Measurements from ENCODE around the gene ZBTB42. TPM values are rescaled to one million over a fixed set of nuclear protein-coding genes. Genes with fewer than 3 reads are reported as not detected.

ZBTB42 gene
- total RNA-seq, 1 donor from 2014 or later = 6.9 TPM

DNA sequence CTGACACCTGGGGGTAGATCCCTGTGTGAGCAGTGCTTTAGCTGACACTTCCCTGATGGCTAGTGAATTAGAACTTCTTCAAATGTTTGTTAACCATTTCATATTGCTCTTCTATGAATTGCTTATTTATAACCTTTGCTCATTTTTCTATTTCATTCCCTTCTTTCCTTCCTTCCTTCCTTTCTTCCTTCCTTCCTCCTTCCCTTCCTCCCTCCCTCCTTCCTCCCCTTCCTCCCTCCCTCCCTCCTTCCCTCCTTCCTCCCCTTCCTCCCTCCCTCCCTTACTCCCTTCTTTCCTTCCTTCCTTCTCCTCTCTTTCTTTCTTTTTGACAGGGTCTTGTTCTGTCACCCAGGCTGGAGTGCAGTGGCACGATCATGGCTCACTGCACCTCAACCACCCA is 40.8 kb downstream of the ZBTB42 start:
- H3K9ac ChIP-seq (ENCODE audit: low read length) = no peak overlapping the region
- Mint-ChIP-seq H3K27ac (ENCODE audit: unreplicated experiment) (no peak overlapping the region), H3K4me1 (ENCODE audit: low read depth, unreplicated experiment) (peaks cover 3% of the 10 kb centered on the region), H3K4me3 (ENCODE audit: unreplicated experiment) (no peak overlapping the region), H3K27me3 (ENCODE audit: low read depth, unreplicated experiment) (peaks cover 49% of the 10 kb centered on the region), H3K9me3 (ENCODE audit: unreplicated experiment) (peaks cover 23% of the 10 kb centered on the region), H3K36me3 (ENCODE audit: low read depth, unreplicated experiment) (peaks cover 4% of the 10 kb centered on the region)
- H2AFZ ChIP-seq (ENCODE audit: low read depth, low read length) = no peak overlapping the region
- H3K4me1 ChIP-seq (ENCODE audit: insufficient read depth, low read length) = no peaks in the 10 kb centered on the region
- H3K4me2 ChIP-seq (ENCODE audit: low read length) = no peak overlapping the region
- no peak for FAIRE-seq
- peaks cover 40% of the 10 kb centered on the region for H3K27me3 ChIP-seq (ENCODE audit: insufficient read depth, low read length)
- no peaks in the 10 kb centered on the region for H4K20me1 ChIP-seq (ENCODE audit: insufficient read depth, low read length)
- H3K36me3 ChIP-seq (ENCODE audit: insufficient read depth, low read length) = no peaks in the 10 kb centered on the region
- DNase-seq (ENCODE audit: low read depth) = no peak
- TF ChIP-seq, protein P1, sequence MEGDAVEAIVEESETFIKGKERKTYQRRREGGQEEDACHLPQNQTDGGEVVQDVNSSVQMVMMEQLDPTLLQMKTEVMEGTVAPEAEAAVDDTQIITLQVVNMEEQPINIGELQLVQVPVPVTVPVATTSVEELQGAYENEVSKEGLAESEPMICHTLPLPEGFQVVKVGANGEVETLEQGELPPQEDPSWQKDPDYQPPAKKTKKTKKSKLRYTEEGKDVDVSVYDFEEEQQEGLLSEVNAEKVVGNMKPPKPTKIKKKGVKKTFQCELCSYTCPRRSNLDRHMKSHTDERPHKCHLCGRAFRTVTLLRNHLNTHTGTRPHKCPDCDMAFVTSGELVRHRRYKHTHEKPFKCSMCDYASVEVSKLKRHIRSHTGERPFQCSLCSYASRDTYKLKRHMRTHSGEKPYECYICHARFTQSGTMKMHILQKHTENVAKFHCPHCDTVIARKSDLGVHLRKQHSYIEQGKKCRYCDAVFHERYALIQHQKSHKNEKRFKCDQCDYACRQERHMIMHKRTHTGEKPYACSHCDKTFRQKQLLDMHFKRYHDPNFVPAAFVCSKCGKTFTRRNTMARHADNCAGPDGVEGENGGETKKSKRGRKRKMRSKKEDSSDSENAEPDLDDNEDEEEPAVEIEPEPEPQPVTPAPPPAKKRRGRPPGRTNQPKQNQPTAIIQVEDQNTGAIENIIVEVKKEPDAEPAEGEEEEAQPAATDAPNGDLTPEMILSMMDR (IDR thresholded peaks at IDR 0.05; ENCODE audit: insufficient read depth, low read depth, low read length) = no peak
- TF ChIP-seq EZH2 (IDR thresholded peaks at IDR 0.05; ENCODE audit: insufficient read depth, low read length) = no peak
- no peak overlapping the region for H3K27ac ChIP-seq (ENCODE audit: low read depth, low read length)
- H3K4me3 ChIP-seq (ENCODE audit: insufficient read depth, low read depth, low read length) = no peak overlapping the region
- H3K79me2 ChIP-seq (ENCODE audit: insufficient read depth, low read length) = no peaks in the 10 kb centered on the region
- no peaks in the 10 kb centered on the region for H3K9me3 ChIP-seq (ENCODE audit: insufficient read depth, low read depth, low read length)

DNA sequence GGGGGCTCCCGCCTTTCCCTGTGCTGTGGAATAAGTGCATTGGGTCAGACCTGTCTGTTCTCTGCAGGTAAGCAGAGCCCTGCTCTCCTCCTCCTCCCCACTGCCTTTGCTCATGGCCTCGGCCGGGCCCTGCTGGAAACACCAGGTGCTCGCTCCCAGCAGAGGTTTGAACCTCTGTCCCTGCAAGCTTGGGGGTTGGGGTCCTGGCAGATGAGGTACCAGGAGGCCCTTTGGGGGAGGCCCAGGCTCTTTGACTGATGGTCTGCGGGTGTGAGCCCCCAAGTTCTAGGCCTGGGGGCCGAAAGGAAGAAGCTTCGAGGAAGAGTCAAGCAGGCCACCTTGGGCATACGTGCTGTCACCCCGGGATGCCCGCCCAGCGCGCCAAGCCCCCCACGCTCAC is 42.1 kb downstream of the ZBTB42 start:
- peak; percentile 8 for TF ChIP-seq EZH2 (IDR thresholded peaks at IDR 0.05; ENCODE audit: insufficient read depth, low read length)
- TF ChIP-seq, protein P1 (IDR thresholded peaks at IDR 0.05; ENCODE audit: insufficient read depth, low read depth, low read length) = no peak
- H3K27me3 ChIP-seq (ENCODE audit: insufficient read depth, low read length) = peaks cover 40% of the 10 kb centered on the region
- H3K9ac ChIP-seq (ENCODE audit: low read length) = no peak overlapping the region
- H3K4me2 ChIP-seq (ENCODE audit: low read length) = no peak overlapping the region
- Mint-ChIP-seq H3K27ac (ENCODE audit: unreplicated experiment) (no peak overlapping the region), H3K4me1 (ENCODE audit: low read depth, unreplicated experiment) (peaks cover 3% of the 10 kb centered on the region), H3K36me3 (ENCODE audit: low read depth, unreplicated experiment) (peaks cover 4% of the 10 kb centered on the region), H3K27me3 (ENCODE audit: low read depth, unreplicated experiment) (peaks cover 45% of the 10 kb centered on the region), H3K9me3 (ENCODE audit: unreplicated experiment) (peaks cover 17% of the 10 kb centered on the region), H3K4me3 (ENCODE audit: unreplicated experiment) (no peak overlapping the region)
- no peaks in the 10 kb centered on the region for H4K20me1 ChIP-seq (ENCODE audit: insufficient read depth, low read length)
- FAIRE-seq = no peak
- no peak for DNase-seq (ENCODE audit: low read depth)
- no peaks in the 10 kb centered on the region for H3K9me3 ChIP-seq (ENCODE audit: insufficient read depth, low read depth, low read length)
- H3K79me2 ChIP-seq (ENCODE audit: insufficient read depth, low read length) = no peaks in the 10 kb centered on the region
- H2AFZ ChIP-seq (ENCODE audit: low read depth, low read length) = no peak overlapping the region
- no peak overlapping the region for H3K27ac ChIP-seq (ENCODE audit: low read depth, low read length)
- no peaks in the 10 kb centered on the region for H3K36me3 ChIP-seq (ENCODE audit: insufficient read depth, low read length)
- H3K4me1 ChIP-seq (ENCODE audit: insufficient read depth, low read length) = no peaks in the 10 kb centered on the region
- H3K4me3 ChIP-seq (ENCODE audit: insufficient read depth, low read depth, low read length) = no peak overlapping the region

DNA sequence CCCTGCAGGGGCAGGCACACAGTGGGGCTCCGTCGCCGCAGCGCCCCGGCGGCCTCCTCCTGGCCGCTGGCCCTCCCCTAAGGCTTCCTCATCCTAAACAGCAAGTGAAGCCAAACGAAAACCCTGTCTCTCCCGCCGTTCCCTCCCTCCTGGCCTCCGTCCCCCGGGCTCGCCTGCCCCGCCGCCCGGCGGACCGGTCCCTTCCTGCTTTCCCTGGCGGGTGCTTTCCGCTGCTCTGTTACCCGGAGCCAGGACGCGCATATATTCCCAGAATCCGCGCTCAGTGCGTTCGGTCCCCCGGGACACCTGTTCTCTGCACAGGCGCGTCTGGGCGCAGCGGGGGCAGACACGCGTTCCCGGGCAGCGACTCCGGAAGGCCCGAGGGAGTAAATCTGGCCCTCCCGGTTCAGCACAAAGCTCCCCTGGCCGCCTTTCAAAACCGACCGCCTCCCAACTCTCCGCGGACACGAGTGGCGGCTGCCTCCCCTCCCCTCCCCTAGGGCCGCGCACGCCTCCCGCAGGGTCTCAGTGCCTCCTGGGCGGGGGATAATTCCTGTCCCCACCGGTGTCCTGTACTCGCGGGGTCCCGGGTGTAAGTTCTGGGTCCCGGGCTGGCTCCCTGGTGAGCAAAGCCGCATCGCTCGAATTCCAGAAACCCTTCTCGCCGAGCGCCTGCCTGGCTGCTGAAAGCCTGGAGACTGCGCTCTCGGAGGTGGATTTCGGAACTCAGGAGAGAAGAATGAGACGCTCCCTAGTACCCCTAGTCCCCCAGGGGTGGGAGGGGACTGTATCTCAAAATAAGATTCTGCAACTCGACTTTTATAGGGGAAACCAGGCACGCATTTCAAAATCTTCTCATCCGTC is 42.8 kb downstream of the ZBTB42 start:
- H3K4me1 ChIP-seq (ENCODE audit: insufficient read depth, low read length) = no peaks in the 10 kb centered on the region
- Mint-ChIP-seq H3K4me3 (ENCODE audit: unreplicated experiment) (peak overlapping the region; percentile 73), H3K27ac (ENCODE audit: unreplicated experiment) (no peak overlapping the region), H3K36me3 (ENCODE audit: low read depth, unreplicated experiment) (peaks cover 4% of the 10 kb centered on the region), H3K9me3 (ENCODE audit: unreplicated experiment) (peaks cover 11% of the 10 kb centered on the region), H3K4me1 (ENCODE audit: low read depth, unreplicated experiment) (peaks cover 3% of the 10 kb centered on the region), H3K27me3 (ENCODE audit: low read depth, unreplicated experiment) (peaks cover 43% of the 10 kb centered on the region)
- no peaks in the 10 kb centered on the region for H3K9me3 ChIP-seq (ENCODE audit: insufficient read depth, low read depth, low read length)
- H2AFZ ChIP-seq (ENCODE audit: low read depth, low read length) = no peak overlapping the region
- no peaks in the 10 kb centered on the region for H4K20me1 ChIP-seq (ENCODE audit: insufficient read depth, low read length)
- H3K36me3 ChIP-seq (ENCODE audit: insufficient read depth, low read length) = no peaks in the 10 kb centered on the region
- peak; percentile 94 for TF ChIP-seq EZH2 (IDR thresholded peaks at IDR 0.05; ENCODE audit: insufficient read depth, low read length)
- TF ChIP-seq, protein P1 (IDR thresholded peaks at IDR 0.05; ENCODE audit: insufficient read depth, low read depth, low read length) = no peak
- no peak overlapping the region for H3K9ac ChIP-seq (ENCODE audit: low read length)
- DNase-seq (ENCODE audit: low read depth) (no peak), FAIRE-seq (no peak)
- H3K4me2 ChIP-seq (ENCODE audit: low read length) = peak overlapping the region; percentile 54
- H3K4me3 ChIP-seq (ENCODE audit: insufficient read depth, low read depth, low read length) = no peak overlapping the region
- no peak overlapping the region for H3K27ac ChIP-seq (ENCODE audit: low read depth, low read length)
- peaks cover 40% of the 10 kb centered on the region for H3K27me3 ChIP-seq (ENCODE audit: insufficient read depth, low read length)
- H3K79me2 ChIP-seq (ENCODE audit: insufficient read depth, low read length) = no peaks in the 10 kb centered on the region

All from astrocyte (in vitro differentiated cells and primary cell).